Nephron (organoid): ENCODE results near the gene FGF8.

Source experiments
- H3K27ac Mint-ChIP-seq, 3 experiments: 2 replicates each; pipeline ENCODE4 v1.8.0; 2020; ENCODE audit warnings: mixed read lengths in 3 of 3, mild to moderate bottlenecking in 2 of 3, moderate library complexity in 1 of 3
- H3K27me3 Mint-ChIP-seq: 2 replicates; pipeline ENCODE4 v1.8.0; 2021; ENCODE audit warnings: low read depth, mild to moderate bottlenecking, moderate library complexity, mixed read lengths
- H3K36me3 Mint-ChIP-seq: 2 replicates; pipeline ENCODE4 v1.8.0; 2020; ENCODE audit warnings: low read depth, mixed read lengths
- H3K4me1 Mint-ChIP-seq: 2 replicates; pipeline ENCODE4 v1.8.0; 2020; ENCODE audit warnings: mixed read lengths
- H3K4me3 Mint-ChIP-seq, 3 experiments: 2 replicates each; pipeline ENCODE4 v1.8.0; 2020; ENCODE audit warnings: mild to moderate bottlenecking in 3 of 3, mixed read lengths in 3 of 3, moderate library complexity in 2 of 3
- H3K9me3 Mint-ChIP-seq: 2 replicates; pipeline ENCODE4 v1.8.0; 2020; ENCODE audit warnings: mixed read lengths
- CTCF ChIP-seq, 3 experiments: fragments of 200-600 bp; sonication (generic); IDR thresholded peaks; one replicate each; pipeline ENCODE4 v1.5.0; 2021; ENCODE audit warnings: antibody characterized with exemption in 3 of 3; ENCODE audit not compliant: unreplicated experiment in 3 of 3

The FGF8 gene

GRCh38 chr10:101767600-101767945 is 8.3 kb downstream of the FGF8 start:
- Mint-ChIP-seq H3K9me3 (no peaks in the 10 kb centered on the region), H3K36me3 (no peaks in the 10 kb centered on the region), H3K27ac (no peak overlapping the region), H3K4me1 (no peaks in the 10 kb centered on the region), H3K4me3 (no peak overlapping the region), H3K27me3 (peaks cover 82% of the 10 kb centered on the region)
- no peak for TF ChIP-seq CTCF (IDR thresholded peaks at IDR 0.05; ENCODE audit: unreplicated experiment in 3 of 3)

GRCh38 chr10:101766753-101767599 is 8.9 kb downstream of the FGF8 start:
- Mint-ChIP-seq H3K4me1 (no peaks in the 10 kb centered on the region), H3K9me3 (no peaks in the 10 kb centered on the region), H3K27me3 (peaks cover 82% of the 10 kb centered on the region), H3K36me3 (no peaks in the 10 kb centered on the region), H3K27ac (no peak overlapping the region), H3K4me3 (no peak overlapping the region)
- no peak for TF ChIP-seq CTCF (IDR thresholded peaks at IDR 0.05; ENCODE audit: unreplicated experiment in 3 of 3)

GRCh38 chr10:101766306-101766705 is 9.6 kb downstream of the FGF8 start:
- Mint-ChIP-seq H3K4me3 (no peak overlapping the region), H3K36me3 (no peaks in the 10 kb centered on the region), H3K27me3 (peaks cover 77% of the 10 kb centered on the region), H3K4me1 (no peaks in the 10 kb centered on the region), H3K27ac (no peak overlapping the region), H3K9me3 (no peaks in the 10 kb centered on the region)
- TF ChIP-seq CTCF (IDR thresholded peaks at IDR 0.05; ENCODE audit: unreplicated experiment in 3 of 3), result no peak

GRCh38 chr10:101763141-101763846 is 12.6 kb downstream of the FGF8 start:
- H3K27me3 Mint-ChIP-seq, result peaks cover 61% of the 10 kb centered on the region
- no peaks in the 10 kb centered on the region for H3K9me3 Mint-ChIP-seq
- TF ChIP-seq CTCF (IDR thresholded peaks at IDR 0.05; ENCODE audit: unreplicated experiment in 3 of 3), result no peak
- no peak overlapping the region for H3K4me3 Mint-ChIP-seq
- peaks cover 7% of the 10 kb centered on the region for H3K4me1 Mint-ChIP-seq
- H3K27ac Mint-ChIP-seq, result no peak overlapping the region
- H3K36me3 Mint-ChIP-seq, result no peaks in the 10 kb centered on the region

GRCh38 chr10:101762736-101763135 is 13.2 kb downstream of the FGF8 start:
- peaks cover 11% of the 10 kb centered on the region for H3K4me1 Mint-ChIP-seq
- no peak for TF ChIP-seq CTCF (IDR thresholded peaks at IDR 0.05; ENCODE audit: unreplicated experiment in 3 of 3)
- H3K4me3 Mint-ChIP-seq, result no peak overlapping the region
- H3K9me3 Mint-ChIP-seq, result no peaks in the 10 kb centered on the region
- H3K36me3 Mint-ChIP-seq, result no peaks in the 10 kb centered on the region
- H3K27me3 Mint-ChIP-seq, result peaks cover 59% of the 10 kb centered on the region
- H3K27ac Mint-ChIP-seq, result no peak overlapping the region
